ENCODE results near the gene RAD18.

RAD18 gene, protein sequence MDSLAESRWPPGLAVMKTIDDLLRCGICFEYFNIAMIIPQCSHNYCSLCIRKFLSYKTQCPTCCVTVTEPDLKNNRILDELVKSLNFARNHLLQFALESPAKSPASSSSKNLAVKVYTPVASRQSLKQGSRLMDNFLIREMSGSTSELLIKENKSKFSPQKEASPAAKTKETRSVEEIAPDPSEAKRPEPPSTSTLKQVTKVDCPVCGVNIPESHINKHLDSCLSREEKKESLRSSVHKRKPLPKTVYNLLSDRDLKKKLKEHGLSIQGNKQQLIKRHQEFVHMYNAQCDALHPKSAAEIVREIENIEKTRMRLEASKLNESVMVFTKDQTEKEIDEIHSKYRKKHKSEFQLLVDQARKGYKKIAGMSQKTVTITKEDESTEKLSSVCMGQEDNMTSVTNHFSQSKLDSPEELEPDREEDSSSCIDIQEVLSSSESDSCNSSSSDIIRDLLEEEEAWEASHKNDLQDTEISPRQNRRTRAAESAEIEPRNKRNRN

DNA sequence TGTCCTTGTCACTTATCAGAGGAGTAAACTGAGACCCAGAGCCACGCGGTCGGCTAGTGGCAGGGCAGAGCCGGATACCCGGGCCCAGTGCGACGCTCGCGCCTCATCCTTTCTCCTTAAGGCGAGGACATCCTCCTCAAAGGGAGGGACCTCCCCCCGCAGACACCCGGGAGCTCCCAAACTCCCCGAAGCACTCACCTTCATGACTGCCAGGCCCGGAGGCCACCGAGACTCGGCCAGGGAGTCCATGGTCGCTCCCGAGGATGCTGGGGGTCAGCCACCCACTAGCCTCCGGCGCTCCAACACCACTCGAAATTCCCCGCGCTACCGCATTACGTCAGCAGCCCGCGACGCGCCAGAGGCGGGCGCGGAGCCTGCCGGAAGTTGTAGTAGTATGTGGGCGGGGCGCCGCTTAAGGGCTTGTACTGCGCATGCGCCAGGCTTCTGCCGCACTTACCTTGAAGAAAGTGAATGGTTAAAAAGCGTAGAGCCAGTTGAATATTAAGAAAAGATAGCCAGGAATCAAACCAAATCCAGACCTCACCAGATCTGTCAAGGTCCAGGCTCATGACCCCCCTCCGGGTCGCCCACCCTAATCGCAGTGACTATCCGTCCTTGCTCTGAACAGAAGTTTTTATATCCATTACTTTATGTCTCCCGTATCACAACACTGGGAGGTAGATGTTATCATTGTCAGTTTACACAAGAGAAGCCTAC lies at the start of gene RAD18:
Gene RAD18 (minus strand): TSS at position 336 of the 717 bp plus-strand sequence. CDS start 87 bp downstream, at position 249.
- DNase-seq, result peak; percentile 95 to 96

DNA sequence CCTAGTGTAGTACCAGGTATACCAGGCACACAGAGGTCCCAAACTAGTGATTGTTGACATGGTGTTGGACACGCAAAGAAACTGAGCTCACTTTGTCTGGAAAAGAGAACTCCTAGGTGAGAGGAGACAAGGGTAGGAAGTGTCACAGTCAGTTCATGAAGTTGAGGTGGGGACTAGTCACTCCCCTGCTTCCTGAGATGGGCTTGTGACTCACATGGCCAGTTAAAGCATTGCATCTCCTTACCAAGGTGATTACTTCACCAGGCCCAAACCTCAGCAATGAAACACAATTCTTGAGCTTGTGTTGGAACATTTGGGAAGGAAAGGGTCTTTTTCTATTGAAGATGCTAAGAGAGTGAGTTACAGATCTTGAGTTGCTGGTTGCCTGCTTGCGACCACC lies 49.2 kb upstream of the RAD18 start:
- DNase-seq, result no peak

DNA sequence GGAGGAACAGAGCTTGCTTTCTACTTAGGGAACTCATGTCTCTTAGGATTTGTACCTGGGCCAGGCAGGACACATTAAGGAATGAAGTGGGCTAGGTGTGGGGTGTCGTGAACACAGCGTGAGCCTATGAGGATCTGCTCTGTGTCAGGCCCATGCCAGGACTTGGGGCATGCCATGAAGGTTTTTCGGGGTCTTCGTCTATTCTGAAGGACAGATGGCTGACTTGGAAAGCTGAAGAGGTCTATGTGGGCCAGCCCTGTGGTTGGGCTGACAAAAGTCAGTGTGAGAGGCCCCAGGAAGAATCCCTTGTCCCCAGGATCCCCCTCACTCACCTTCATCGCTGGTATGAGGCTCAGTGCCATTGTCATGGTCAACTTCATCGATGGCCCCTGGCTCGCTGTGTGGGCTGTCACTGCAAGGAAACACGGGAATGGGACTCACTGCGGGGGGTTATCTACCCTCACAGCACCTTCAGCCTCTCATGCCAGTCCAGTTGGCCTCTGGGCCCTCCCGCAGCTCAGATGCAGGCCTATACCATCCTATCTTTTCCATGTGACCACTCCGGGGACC lies 46.8 kb upstream of the RAD18 start:
- no peak for DNase-seq

DNA sequence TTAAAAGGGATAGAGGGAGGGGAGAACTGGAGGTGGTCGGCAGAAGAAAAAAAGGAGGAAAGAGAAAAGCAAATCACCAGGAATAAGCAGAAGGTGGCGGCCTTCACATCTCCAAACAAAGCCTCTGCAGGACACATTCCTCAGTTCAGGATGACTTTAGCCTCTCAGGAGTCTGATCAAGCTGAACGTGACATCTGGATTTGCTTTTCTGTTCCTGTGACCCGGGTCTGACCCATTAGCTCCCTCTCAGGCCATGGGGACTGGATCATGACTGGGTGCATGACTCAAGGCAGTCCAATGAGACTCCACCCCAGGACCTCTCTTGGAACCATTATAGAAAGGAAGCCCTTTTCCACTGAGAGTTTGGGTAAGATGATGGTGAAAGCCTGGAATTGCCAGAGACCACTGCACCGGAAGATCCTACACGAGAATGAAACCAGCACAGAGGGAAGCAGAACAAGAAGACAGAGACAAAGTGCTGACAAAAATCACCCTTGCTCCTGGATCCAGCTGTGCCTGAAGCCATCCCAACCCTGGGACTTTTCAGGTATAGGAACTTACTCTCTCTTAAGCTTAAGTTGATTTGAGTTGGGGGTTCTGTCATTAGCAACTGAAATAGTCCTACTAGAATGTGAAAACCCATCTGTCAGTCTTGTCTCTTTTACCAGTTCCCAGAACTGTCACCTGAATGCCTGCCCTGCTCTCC lies 45.4 kb upstream of the RAD18 start:
- DNase-seq, result no peak

DNA sequence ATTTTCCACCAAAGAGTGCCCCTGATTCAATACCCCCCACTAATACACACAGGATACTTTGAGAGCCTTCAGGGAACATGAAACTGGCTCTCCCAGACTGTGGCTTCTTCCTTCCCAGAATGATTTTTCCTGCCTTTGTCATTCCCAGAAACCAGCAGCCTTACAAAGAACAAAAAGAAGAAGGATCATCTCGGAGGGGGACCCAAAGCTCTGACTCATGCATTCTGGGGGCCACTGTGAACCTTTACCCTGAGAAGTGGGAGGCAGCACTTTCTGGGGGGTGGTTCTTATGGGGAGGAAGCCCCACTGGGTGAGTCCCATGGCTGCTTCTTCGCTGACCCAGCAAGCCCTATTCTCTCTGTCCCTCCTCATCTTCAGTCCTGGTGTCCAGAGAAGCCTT lies 44.7 kb upstream of the RAD18 start:
- no peak for DNase-seq

DNA sequence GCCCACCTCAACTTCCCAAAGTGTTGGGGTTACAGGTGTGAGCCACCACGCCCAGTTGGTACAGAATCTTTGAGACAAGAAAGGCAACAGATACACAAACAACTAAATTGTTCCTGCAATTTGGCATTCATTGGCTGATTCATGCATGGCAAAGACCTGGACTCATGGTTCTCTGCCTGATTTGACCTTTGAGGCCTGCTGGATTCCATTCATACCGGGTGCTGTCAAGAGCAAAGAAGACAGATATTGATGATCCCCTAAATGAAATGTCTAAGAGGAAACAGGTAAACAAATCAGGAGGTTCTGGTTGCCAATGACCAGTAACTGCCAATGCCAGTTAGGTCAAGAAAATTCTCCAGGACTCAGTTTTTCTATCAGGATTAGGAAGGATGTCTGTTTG lies 43.9 kb upstream of the RAD18 start:
- no peak for DNase-seq

DNA sequence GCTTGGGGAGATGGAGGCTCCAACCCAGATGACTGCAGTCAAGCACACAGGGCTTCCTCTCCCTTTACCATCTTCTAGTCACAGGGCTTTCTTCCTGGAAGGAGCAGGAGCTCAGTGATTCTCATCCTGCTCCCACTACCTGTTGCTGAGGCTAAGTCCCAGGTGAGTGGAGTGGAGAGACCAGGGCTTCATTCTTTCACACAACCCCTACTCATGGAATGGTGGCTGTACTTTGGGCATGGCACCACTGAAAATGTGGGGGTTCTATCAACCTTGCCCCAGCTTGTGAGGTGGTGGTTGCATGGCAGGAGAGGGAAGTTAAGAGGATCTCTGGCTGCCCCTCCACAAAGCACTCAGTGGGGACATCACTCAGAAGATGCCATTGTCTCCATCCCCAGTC lies 36.8 kb upstream of the RAD18 start:
- DNase-seq, result no peak

DNA sequence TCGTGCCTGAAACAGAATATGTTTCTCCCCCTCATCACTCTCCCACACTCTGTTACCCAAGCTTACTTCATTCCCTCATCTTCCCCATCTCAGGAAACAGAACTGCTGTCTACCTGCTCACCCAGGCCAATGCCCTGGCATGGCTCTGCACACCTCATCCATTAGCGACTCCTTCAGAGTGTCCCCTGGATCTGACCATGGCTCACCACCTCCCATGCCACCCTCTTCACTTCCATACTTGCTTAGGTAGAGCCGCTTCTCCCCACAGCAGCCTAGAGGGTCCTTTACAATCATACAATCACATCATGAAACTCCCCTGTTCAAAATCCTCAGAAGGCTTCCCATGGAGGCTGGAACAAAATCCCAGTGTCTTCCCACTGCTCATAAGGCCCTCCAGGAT lies 33.9 kb upstream of the RAD18 start:
- DNase-seq, result no peak

DNA sequence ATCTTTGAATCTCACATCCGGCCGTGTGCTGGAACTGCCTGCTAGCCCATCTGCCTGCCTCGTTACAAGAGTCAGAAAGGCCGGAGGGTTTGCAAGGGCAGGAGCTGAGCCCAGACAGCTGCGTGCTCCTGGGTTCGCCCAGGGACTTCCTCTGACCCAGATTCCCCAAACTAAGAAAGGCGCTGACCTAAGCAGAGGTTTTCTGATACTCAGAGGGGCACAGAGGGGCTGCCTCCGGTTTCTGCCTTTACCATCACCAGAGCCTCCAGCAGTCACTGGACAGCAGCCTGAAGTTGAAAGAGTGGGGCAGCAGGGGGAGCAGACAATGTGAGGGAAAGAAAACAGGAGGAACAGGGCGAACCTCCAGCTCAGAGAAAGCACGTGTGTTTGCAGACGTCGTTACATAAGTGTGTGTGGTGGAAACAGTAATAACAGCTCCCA lies 33.4 kb upstream of the RAD18 start:
- DNase-seq, result no peak

DNA sequence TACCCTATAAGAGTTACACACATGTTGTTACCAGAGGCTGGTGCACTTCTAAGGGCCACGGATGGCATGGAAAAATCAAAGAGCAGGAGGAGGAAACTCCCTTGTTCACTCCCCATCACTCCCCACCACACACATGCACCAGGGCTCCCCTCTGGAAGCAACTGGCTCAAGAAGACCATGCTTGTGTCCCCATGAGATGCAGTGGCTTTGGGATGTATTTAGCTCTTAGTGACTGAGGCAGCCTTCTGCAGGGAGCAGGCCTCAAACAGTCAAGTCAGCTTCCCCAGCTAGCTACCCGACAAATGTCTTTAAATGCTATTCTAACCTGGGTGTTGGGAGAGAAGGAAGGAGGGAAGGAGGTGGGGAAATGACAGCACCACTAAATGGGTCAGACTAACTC lies 32.9 kb upstream of the RAD18 start:
- no peak for DNase-seq

DNA sequence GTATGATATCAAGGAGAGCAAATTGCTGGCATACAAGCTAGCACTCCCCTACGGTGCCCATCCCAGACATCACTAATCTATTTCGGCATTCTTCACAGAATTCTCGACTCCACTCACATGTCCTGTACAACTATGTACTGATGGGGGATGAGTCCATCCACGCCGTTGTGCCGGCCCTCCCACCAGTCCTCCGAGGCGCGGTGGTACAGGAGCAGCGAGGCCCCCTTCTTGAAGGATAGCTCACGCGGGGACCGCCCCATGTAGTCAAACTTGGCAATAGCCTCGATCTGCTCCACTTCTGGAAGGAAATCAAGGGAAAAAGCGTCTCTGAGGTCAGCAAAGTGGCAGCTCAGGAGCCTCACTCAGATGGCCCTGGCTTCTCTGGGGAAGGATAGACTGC lies 31.0 kb upstream of the RAD18 start:
- DNase-seq, result no peak

DNA sequence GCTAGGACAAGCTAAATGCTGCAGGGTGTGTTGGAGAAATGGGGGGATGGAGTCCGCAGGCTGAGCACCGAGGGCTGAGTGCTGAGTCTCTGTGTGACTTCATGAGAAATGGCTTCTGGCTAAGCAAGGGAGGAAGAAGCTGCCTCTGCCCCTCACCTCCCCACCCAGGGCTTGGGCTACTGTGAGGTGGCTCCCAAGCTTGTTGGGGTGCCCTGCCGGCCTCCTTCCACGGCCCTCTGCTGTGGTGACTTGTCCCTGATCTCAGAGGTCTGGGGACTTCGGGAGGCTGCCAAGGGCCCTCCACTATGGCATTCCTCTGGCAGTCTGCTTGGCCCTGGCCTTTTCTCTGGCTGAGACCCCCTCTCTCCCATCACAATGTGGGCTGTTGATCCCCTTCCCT lies 30.1 kb upstream of the RAD18 start:
- no peak for DNase-seq

DNA sequence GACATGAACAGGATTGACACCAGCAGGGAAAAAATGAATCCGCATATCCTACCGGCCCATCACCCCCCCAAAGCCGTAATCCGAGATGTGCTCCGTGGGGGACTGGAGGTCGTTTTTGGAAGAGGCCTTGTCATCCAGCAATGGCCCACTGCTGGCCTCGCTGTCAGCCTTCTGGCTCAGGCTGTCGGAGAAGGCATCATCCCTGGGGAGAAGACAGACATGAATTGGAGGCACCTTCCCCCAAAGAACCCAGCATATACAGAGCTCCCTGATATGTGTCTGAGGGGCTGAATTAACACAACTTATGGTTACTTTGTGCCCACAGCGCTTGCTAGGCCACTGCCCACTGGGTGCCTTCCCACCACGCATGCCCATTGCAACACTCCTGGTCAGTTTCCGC lies 29.6 kb upstream of the RAD18 start:
- no peak for DNase-seq

DNA sequence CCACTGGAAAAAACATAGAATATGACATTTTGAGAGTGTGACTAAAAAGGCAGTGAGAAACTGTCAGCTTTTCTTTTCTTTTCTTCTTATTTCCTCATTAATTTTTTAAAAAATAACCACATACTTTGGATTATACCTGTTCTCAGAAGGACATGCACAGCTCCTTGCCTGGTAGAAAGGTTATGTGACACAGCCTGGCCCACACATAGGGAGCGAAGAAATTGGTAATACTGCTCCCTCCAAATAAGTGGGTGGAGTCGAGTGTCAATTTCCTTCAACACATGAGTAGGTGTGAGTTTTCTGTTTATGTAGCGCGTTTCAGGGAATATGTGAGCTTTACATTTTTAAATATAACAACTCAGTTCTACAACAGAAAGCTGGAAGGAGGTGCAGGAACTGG lies 28.9 kb upstream of the RAD18 start:
- DNase-seq, result no peak

DNA sequence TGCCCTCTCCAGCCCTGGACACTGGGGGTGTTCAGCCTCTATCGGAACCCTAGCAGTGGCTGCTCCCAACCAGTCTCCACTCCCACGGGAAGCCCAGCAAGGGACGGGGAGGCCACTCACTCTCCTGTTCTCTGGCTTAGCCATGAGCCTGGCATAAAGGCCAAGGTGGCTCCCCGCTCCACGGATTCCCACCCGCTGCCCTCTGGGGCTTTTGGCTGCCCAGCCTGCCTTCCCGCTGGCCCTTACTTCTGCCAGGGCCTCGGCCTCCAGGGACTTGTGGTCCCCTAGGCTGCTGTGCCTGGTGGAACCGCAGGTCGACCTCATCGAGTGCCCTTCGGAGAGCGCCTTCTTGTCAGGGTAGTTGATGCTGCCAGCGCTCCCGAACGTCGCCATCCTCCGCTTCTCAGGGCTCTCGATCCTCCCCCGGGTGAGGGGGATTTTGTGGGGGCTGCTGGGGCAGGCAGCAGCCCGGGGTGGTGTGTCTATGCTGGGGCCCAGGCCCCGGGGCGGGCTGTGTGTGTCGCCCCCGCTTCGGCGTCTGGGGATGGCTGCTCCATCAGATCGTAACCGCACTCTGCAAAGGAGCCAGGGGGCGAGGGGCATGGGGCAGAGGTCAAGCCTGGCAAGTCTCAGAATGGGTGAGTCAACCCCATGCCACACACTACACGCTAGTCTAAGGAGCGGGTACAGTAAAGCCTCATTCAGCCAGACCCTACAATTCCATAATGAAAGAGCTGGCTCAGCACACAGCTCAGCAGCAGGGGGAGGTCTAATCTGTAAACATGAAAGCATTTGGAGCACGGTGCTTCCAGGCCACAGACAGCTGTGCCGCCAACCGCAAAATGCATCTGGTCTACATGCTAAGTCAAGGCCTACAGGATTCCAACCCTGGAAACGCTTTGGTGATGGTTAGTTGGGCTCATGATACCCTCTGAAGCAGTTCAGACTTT lies 27.3 kb upstream of the RAD18 start:
- DNase-seq, result no peak

DNA sequence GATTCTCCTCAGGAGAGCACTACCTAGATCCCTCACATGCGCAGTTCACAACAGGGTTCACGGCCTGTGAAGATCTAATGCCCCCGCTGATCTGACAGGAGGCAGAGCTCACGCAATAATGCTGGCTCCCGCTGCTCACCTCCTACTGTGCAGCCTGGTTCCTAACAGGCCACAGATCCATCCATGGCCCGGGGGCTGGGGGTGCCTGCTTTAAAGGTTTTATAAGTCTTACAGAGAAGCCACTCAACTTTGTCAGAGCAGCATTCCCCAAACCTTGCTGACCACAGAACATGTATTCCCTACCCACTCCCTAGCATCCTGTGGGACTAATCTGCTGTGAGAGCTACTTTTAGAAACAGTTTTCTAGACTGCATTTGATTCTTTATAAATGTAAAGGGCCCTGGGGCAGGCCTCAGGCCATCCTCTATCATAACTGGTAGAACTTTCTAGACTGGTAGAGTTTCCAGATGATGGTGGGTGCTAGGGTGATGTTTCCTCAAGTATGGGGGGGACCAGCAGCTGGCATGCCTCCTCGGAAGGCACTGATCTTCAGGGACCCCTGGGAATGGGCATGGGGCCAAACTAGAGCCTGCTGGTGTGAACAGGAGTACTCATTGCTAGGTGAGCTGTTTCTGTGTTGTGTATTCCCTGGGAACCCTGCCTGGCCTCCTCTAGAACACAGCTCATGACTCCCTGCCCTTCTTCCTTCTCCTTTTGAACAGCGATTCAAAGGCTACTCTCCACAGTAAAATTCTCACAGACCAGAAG lies 25.7 kb upstream of the RAD18 start:
- DNase-seq, result no peak

DNA sequence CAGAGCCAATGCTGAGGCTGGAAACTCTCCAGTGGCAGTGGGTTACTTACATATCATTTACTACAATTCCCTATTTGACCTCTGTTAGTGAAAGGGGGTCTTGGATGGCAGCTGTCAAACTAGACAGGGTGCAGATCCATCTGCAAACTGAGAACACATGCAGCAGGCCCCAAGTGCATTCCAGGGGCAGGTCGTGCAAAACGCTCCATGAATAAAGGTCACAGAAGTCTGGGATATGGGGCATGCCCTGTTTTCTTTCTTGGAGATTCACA lies 25.0 kb upstream of the RAD18 start:
- no peak for DNase-seq

DNA sequence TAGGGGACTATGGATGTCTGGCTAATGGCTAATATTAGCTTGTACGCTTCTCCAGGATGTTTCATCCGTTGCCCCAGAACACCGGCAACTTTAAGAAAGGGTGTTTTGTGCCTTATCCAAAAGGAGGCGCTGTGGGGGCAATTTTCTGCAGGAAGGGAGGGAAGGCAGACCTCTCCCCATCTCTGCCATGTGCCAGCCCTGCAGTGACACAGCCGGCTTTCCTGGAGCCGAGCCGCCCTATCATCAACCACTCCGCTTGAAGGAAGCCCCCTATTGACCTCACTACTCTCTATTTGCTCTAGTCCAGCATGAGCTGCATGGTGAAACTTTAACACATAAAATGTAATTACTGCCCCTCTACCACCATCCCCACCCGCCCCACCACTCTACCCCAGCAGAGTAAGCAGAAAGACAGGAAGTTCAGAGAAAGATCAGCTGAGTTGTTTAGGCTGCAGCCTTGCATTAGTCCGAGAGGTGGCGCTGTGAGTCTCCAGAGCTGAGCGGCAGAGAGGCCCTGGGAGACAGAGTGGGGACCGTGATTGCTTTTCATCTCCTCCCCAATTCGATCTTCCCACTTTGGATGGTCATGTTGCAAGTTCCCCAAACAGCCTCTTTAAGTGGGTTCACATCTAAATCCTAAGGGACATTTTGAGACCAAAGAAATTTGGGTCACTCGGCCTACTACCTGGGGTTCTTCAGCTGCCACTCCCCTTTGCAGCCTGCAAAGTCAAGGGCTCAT lies 24.5 kb upstream of the RAD18 start:
- peak; percentile 67 to 76 for DNase-seq

DNA sequence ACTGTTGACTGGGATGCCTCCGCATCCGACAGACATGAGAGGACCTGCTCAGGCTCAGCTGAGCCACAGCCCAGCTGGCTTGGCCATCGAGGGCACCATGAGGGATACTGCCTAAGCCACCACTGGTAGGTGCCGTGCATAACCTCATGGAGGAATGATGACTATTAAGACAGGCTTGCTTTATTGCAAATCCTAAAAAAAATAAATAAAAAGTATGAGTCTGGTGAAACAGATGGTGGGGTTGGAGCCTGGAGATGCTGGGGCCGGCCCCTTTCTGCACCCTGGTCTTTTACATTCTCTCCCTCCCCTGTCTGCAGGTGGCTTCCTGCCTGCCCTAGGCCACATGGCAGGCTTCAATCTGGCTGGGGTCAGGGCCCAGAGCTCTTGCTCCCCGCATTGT lies 24.0 kb upstream of the RAD18 start:
- DNase-seq, result no peak

DNA sequence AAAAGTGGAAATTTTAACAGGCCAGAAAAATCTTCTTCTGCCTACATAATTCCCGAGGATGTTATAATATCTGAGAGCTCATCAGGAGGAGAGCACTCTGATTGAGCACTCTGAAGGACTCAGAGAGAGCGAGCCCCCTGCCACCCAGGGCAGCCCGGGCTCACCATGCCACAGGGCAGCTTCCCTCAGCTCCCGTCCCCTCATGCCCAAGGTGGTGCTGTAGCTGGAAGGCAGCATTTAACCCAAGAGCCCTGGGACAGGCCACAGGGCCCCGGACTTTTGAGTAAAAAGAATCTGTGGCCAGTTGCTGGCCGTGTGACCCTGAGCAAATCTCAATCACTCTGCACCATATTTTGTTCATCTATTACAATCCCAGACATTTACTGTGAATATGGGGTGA lies 23.5 kb upstream of the RAD18 start:
- no peak for DNase-seq

DNA sequence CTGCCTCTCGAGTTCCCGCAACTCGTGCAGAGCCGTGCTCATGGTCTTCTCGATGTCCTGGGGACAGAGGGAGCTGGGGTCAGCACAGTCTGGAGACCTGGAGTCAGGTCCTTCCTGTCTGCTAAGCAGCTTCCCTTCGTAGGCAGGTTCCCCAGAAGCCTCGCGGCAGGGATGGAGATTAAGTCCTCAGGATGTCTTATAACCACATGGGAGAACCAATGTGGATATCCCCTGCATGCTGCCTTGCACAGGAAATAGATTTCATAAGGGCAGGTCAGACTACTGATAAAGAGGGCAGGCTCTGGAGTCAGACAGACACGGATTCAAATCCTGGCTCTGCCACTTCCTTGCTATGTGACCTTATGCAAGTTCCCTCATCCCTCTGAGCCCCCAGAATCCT lies 22.6 kb upstream of the RAD18 start:
- DNase-seq, result no peak

Data from AML-193 (cell line).